ENCODE data around the gene HLA-G.
A peak's percentile ranks its signal among the peaks of the same experiment; 100 is the strongest.

DNA sequence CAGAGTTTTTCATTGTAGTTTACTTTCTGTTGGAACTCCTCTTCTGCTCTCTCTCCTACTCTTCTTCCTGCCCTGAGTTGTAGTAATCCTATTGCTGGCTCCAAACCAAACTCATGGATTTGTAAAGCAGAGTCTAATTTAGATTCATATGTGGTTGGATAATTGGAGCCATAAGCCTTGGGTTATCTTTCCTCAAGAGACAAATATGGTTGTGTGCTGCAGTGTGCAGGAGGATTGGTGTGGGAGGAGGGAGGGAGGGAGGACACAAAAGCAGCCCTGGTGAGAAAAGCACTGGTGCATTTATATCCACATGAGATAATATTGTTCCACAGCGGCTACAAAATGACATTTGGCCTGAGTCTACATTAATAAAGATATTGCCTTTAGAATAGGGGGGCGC is 4.2 kb downstream of the HLA-G start:
- TF ChIP-seq, protein P1, sequence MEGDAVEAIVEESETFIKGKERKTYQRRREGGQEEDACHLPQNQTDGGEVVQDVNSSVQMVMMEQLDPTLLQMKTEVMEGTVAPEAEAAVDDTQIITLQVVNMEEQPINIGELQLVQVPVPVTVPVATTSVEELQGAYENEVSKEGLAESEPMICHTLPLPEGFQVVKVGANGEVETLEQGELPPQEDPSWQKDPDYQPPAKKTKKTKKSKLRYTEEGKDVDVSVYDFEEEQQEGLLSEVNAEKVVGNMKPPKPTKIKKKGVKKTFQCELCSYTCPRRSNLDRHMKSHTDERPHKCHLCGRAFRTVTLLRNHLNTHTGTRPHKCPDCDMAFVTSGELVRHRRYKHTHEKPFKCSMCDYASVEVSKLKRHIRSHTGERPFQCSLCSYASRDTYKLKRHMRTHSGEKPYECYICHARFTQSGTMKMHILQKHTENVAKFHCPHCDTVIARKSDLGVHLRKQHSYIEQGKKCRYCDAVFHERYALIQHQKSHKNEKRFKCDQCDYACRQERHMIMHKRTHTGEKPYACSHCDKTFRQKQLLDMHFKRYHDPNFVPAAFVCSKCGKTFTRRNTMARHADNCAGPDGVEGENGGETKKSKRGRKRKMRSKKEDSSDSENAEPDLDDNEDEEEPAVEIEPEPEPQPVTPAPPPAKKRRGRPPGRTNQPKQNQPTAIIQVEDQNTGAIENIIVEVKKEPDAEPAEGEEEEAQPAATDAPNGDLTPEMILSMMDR (conservative IDR thresholded peaks at IDR 0.05; ENCODE audit: low read length): 0 out of 2 replicates have a peak, but pooled peaks have one; percentile 24
- TF ChIP-seq EZH2phosphoT487 (IDR thresholded peaks at IDR 0.05; ENCODE audit: borderline replicate concordance, low read depth, low read length): no peak
